HCT116 (cell line): ENCODE results near the gene BBC3. TPM values are rescaled to one million over a fixed set of nuclear protein-coding genes. Genes with fewer than 3 reads are reported as not detected.

Experiments
- ATAC-seq: fragments of 200-7000 bp; cut with Tn5 transposase; 2 replicates; pipeline ENCODE4 v1.9.1; 2020; ENCODE audit warnings: mild to moderate bottlenecking, moderate library complexity
- BruUV-seq: library from RNA; stranded (reverse); fragments of 400-500 nt; replicated peaks from 2 replicates; lab custom pipeline; 2021; lab: Mats Ljungman, UMichigan
- CTCF ChIA-PET: fragments of 300-600 bp; sonication (Branson Sonifier 250); formaldehyde crosslinking; loops from one replicate; lab custom pipeline; 2021; ENCODE audit warnings: antibody characterized with exemption; lab: Charles Lee
- POLR2A ChIA-PET: fragments of 300-600, 350-600 bp; sonication (Branson Sonifier 250); formaldehyde crosslinking; loops from one replicate; lab custom pipeline; 2021; ENCODE audit warnings: antibody characterized with exemption; lab: Charles Lee
- RAD21 ChIA-PET, 2 experiments: fragments of 300-600 bp; sonication (Branson Sonifier 250); formaldehyde crosslinking; loops; one replicate each; lab custom pipeline; 2023; ENCODE audit warnings: low total read pairs in 2 of 2; ENCODE audit not compliant: uncharacterized antibody in 2 of 2, unreplicated experiment in 2 of 2, low non-redundant PET in 1 of 2; lab: Charles Lee
- DNase-seq: peaks from one replicate; pipeline ENCODE4 v3.0.0-alpha.2; 2010; ENCODE audit warnings: low read depth, low spot score
- H2AFZ ChIP-seq: fragments of 200-600 bp; shearing (Covaris generic), sonication (generic); 2 replicates; pipeline ENCODE4 v1.6.1; 2017; ENCODE audit warnings: low read depth, mixed run types, mixed read lengths, antibody characterized with exemption, low read length; ENCODE audit not compliant: poor library complexity, severe bottlenecking
- H3K27ac ChIP-seq: 2 replicates; pipeline ENCODE4 v1.5.1; 2012; ENCODE audit warnings: low read depth, low read length
- H3K27me3 ChIP-seq: fragments of 200-600 bp; sonication (generic); 2 replicates; pipeline ENCODE4 v1.6.1; 2016; ENCODE audit warnings: mixed run types, low read length, mixed read lengths; ENCODE audit not compliant: insufficient read depth
- H3K36me3 ChIP-seq, 2 experiments: fragments of 200-500 bp in 1 of 2; fragments of 200-600 bp in 1 of 2; sonication (Bioruptor generic) in 1 of 2; sonication (generic) in 1 of 2; 2 replicates each; pipeline versions ENCODE4 v1.5.1 to v1.6.1; 2014 to 2016; ENCODE audit warnings: low read length in 2 of 2, inconsistent platforms in 1 of 2, mixed read lengths in 1 of 2, mixed run types in 1 of 2; ENCODE audit not compliant: insufficient read depth in 2 of 2, control insufficient read depth in 1 of 2
- H3K4me1 ChIP-seq, 2 experiments: fragments of 200-600 bp in 1 of 2; sonication (generic) in 1 of 2; 2 replicates each; pipeline versions ENCODE4 v1.5.1 to v1.6.1; 2012 to 2017; ENCODE audit warnings: low read length in 2 of 2, inconsistent platforms in 1 of 2, mild to moderate bottlenecking in 1 of 2, mixed read lengths in 1 of 2, mixed run types in 1 of 2, moderate library complexity in 1 of 2; ENCODE audit not compliant: insufficient read depth in 2 of 2, control insufficient read depth in 1 of 2
- H3K4me2 ChIP-seq: fragments of 200-600 bp; sonication (generic); 2 replicates; pipeline ENCODE4 v1.6.1; 2017; ENCODE audit warnings: mixed run types, low read length, mixed read lengths
- H3K4me3 ChIP-seq, 2 experiments: fragments of 200-600 bp in 1 of 2; sonication (generic) in 1 of 2; replicated peaks in 1 of 2; 2 replicates each; pipeline ENCODE4 v1.5.1; 2011 to 2016; ENCODE audit warnings: low read length in 2 of 2, control low read depth in 1 of 2, low read depth in 1 of 2, mild to moderate bottlenecking in 1 of 2, mixed read lengths in 1 of 2, mixed run types in 1 of 2
- H3K79me2 ChIP-seq: fragments of 200-600 bp; sonication (generic); 2 replicates; pipeline ENCODE4 v1.6.1; 2017; ENCODE audit warnings: mild to moderate bottlenecking, mixed run types, low read length, moderate library complexity, mixed read lengths; ENCODE audit not compliant: insufficient read depth
- H3K9ac ChIP-seq: fragments of 200-600 bp; sonication (generic); 2 replicates; pipeline ENCODE4 v1.6.1; 2016; ENCODE audit warnings: low read length, mixed read lengths
- H3K9me2 ChIP-seq: fragments of 200-600 bp; sonication (generic), shearing (Covaris generic); 2 replicates; pipeline ENCODE4 v1.6.1; 2017; ENCODE audit warnings: mixed run types, mild to moderate bottlenecking, moderate library complexity; ENCODE audit not compliant: insufficient read depth
- H3K9me3 ChIP-seq, 2 experiments: fragments of 200-500 bp in 1 of 2; fragments of 200-600 bp in 1 of 2; sonication (Bioruptor generic) in 1 of 2; sonication (generic) in 1 of 2; 2 replicates each; pipeline ENCODE4 v1.6.1; 2014 to 2017; ENCODE audit warnings: low read length in 2 of 2, mixed read lengths in 2 of 2, inconsistent platforms in 1 of 2, low read depth in 1 of 2, mild to moderate bottlenecking in 1 of 2, mixed run types in 1 of 2, moderate library complexity in 1 of 2; ENCODE audit not compliant: control insufficient read depth in 1 of 2, insufficient read depth in 1 of 2
- H4K20me1 ChIP-seq: fragments of 200-600 bp; sonication (generic), shearing (Covaris generic); 2 replicates; pipeline ENCODE4 v1.6.1; 2017; ENCODE audit warnings: mixed run types, mild to moderate bottlenecking, moderate library complexity; ENCODE audit not compliant: insufficient read depth
- CBX3 ChIP-seq: IDR thresholded peaks from 2 replicates; pipeline ENCODE4 v1.6.1; 2012; ENCODE audit warnings: low read depth
- EZH2 ChIP-seq: fragments of 200-600 bp; sonication (generic); IDR thresholded peaks from 2 replicates; pipeline ENCODE4 v1.6.1; 2017; ENCODE audit warnings: antibody characterized with exemption, mixed run types
- EZH2phosphoT487 ChIP-seq: fragments of 200-600 bp; IDR thresholded peaks from 2 replicates; pipeline ENCODE4 v1.6.1; 2018; ENCODE audit warnings: antibody characterized with exemption, borderline replicate concordance
- POLR2AphosphoS5 ChIP-seq: IDR thresholded peaks from 2 replicates; pipeline ENCODE4 v1.6.1; 2011; ENCODE audit warnings: mild to moderate bottlenecking, low read depth, low read length, moderate library complexity
- SRF ChIP-seq: IDR thresholded peaks from 2 replicates; pipeline ENCODE4 v1.6.1; 2012; ENCODE audit warnings: low read depth
- YY1 ChIP-seq: IDR thresholded peaks from 2 replicates; pipeline ENCODE4 v1.6.1; 2011; ENCODE audit warnings: low read length, low read depth, moderate library complexity, mild to moderate bottlenecking; ENCODE audit not compliant: insufficient replicate concordance; ENCODE audit errors: extremely low read depth
- ZNF274 ChIP-seq: fragments of 200-500 bp; sonication (Bioruptor generic); IDR thresholded peaks from 2 replicates; pipeline ENCODE4 v1.6.1; 2014; ENCODE audit warnings: mild to moderate bottlenecking, low read depth, low read length, inconsistent platforms
- intact Hi-C: fragments of 100-400 bp; cut with micrococcal nuclease; formaldehyde crosslinking; loops from 2 replicates; pipeline ENCODE4 v1.10.0; 2022
- total RNA-seq: library from RNA; stranded (reverse); gene quantifications from one replicate; pipeline ENCODE4 v1.2.1, GENCODE V29; 2021; ENCODE audit not compliant: unreplicated experiment

The BBC3 gene
- total RNA-seq, 1 experiment from 2014 or later, result 45.0 TPM

DNA sequence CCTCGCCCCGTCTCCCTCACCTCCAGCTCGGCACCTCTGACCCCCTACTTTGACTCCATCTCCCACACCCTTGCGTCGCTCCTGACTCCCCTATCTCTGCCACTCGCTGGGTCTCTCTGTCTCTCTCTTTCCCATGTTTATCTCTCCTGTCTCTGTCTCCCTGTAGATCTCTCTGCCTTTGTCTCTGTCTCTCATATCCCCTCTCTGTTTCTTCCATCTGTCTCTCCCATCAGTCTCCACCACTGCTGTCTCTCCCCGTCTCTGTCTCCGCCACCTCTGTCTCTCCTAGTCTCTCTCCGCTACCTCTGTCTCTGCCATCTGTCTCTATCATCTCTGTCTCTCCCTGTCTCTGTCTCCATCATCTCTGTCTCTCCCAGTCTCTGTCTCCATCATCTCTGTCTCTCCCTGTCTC lies 12.4 kb upstream of the BBC3 start:
- Histone ChIP-seq H3K79me2 (no peaks in the 10 kb centered on the region), H4K20me1 (no peaks in the 10 kb centered on the region), H3K9me2 (no peaks in the 10 kb centered on the region), H3K4me2 (peak overlapping the region; percentile 72), H3K27me3 (no peaks in the 10 kb centered on the region), H3K4me3 (peak overlapping the region; percentile 52 to 56), H3K27ac (peak overlapping the region; percentile 90), H2AFZ (no peak overlapping the region), H3K9ac (peak overlapping the region; percentile 63; the same call in 1 of the 2 replicates), H3K4me1 (peaks cover 32 to 50% of the 10 kb centered on the region in 2 experiments), H3K9me3 (no peaks in the 10 kb centered on the region), H3K36me3 (no peaks in the 10 kb centered on the region)
- DNase-seq, result no peak
- TF ChIP-seq EZH2phosphoT487 (no peak), YY1 (no peak), ZNF274 (no peak), POLR2AphosphoS5 (no peak), SRF (no peak)
- ChIA-PET RAD21 (interaction anchor here in 1 of 2 experiments (0.7 kb wide), 1 partner anchor 65 kb away, joined by 4 read pairs; no protein-coding TSS in a partner anchor), POLR2A (interaction anchor here (1.3 to 1.4 kb wide), 3 partner anchors 13 to 130 kb away, joined by 3 to 13 read pairs (median 10); partner anchors contain the start of genes CCDC9 and ZC3H4), CTCF (interaction anchor here (5.7 kb wide), 1 partner anchor 31 kb away, joined by 103 read pairs; no protein-coding TSS in a partner anchor)
- intact Hi-C loops, result no loop called here
- no TSS peak for BruUV-seq
- no peak for ATAC-seq

DNA sequence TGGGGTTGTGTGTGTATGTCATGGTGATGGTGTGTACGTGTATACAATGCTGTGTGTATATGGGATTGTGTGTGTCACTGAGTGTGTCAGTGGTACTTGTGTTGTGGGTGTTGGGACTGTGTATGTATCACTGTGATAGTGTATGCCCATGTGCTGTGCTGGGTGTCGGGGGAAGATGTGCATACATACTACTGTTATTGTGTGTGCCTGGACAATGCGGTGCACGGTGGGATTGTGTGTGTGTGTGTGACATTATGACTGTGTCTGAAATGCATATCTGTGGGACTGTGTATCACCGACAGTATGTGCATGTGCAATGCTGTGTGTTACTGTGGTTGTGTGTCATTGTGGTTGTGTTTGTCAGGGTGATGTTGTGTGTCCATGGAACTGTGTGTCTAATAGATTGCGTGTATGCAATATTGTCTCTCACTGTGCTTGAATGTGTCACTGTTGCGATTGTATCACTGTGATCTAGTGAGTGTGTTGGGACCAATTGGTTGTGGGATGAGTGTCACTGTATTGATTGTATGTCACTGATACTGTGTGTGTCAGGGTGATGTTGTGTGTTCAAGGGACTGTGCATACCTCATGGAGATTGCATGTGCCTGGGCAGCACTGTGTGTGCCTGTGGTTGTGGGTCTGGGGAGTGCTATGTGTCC lies 11.0 kb upstream of the BBC3 start:
- no peaks in the 10 kb centered on the region for H4K20me1 ChIP-seq
- POLR2A ChIA-PET, result interaction anchor here (1.3 kb wide), 1 partner anchor 15 kb away, joined by 3 read pairs; the partner anchor contains the start of gene CCDC9
- peak overlapping the region; percentile 73 for H3K4me2 ChIP-seq
- no peak for ATAC-seq
- peak overlapping the region; percentile 42; the same call in 1 of the 2 replicates for H3K27ac ChIP-seq
- H3K27me3 ChIP-seq, result no peaks in the 10 kb centered on the region
- H3K9ac ChIP-seq, result peak overlapping the region; percentile 43; the same call in 1 of the 2 replicates
- RAD21 ChIA-PET, result no interaction called here
- H3K4me3 ChIP-seq, result no peak overlapping the region; a peak in 1 of 4 replicates
- no peaks in the 10 kb centered on the region for H3K79me2 ChIP-seq
- CTCF ChIA-PET, result no interaction called here
- no peak for DNase-seq
- H3K4me1 ChIP-seq, result peaks cover 28 to 44% of the 10 kb centered on the region in 2 experiments
- no peak overlapping the region for H2AFZ ChIP-seq
- no peaks in the 10 kb centered on the region for H3K9me3 ChIP-seq
- TF ChIP-seq POLR2AphosphoS5, result peak; percentile 56; the same call in 1 of the 2 replicates
- 0 out of 2 replicates have a peak, but pooled peaks have one; percentile 4 for TF ChIP-seq CBX3
- TF ChIP-seq EZH2, result no peak
- TF ChIP-seq, all 23 proteins: peak for 2
- intact Hi-C loops, result no loop called here
- H3K9me2 ChIP-seq, result no peaks in the 10 kb centered on the region
- no TSS peak for BruUV-seq
- no peaks in the 10 kb centered on the region for H3K36me3 ChIP-seq
